Type B pancreatic cell (in vitro differentiated cells): ENCODE data around the gene TOMM5. TPM values are rescaled to one million over a fixed set of nuclear protein-coding genes. Genes with fewer than 3 reads are reported as not detected.

Experiments used
- DNase-seq: peaks from one replicate; pipeline ENCODE4 v3.0.0; 2021; ENCODE audit warnings: mixed read lengths; ENCODE audit not compliant: unreplicated experiment; ENCODE audit errors: extremely low spot score
- H3K27ac Mint-ChIP-seq: 2 replicates; pipeline ENCODE4 v1.8.0; 2021; ENCODE audit warnings: mild to moderate bottlenecking, mixed read lengths
- H3K27me3 Mint-ChIP-seq: 2 replicates; pipeline ENCODE4 v1.8.0; 2021; ENCODE audit warnings: mixed read lengths
- H3K36me3 Mint-ChIP-seq: 2 replicates; pipeline ENCODE4 v1.8.0; 2021; ENCODE audit warnings: mixed read lengths
- H3K4me1 Mint-ChIP-seq: one replicate; pipeline ENCODE4 v1.8.0; 2021; ENCODE audit warnings: mixed read lengths; ENCODE audit not compliant: unreplicated experiment
- H3K4me3 Mint-ChIP-seq: 2 replicates; pipeline ENCODE4 v1.8.0; 2021; ENCODE audit warnings: mild to moderate bottlenecking, mixed read lengths
- H3K9me3 Mint-ChIP-seq: 2 replicates; pipeline ENCODE4 v1.8.0; 2021; ENCODE audit warnings: mixed read lengths
- total RNA-seq: library from RNA; stranded (reverse); gene quantifications from 2 replicates; pipeline ENCODE4 v1.2.1, GENCODE V29; 2021; ENCODE audit warnings: low replicate concordance
- TF ChIP-seq, protein P1 (sequence below): fragments of 200-600 bp; sonication (generic); conservative IDR thresholded peaks from 2 replicates; pipeline ENCODE4 v1.5.0; 2021; ENCODE audit warnings: antibody characterized with exemption, mild to moderate bottlenecking

TOMM5 gene
- total RNA-seq, 1 donor from 2014 or later, result 144 TPM

DNA sequence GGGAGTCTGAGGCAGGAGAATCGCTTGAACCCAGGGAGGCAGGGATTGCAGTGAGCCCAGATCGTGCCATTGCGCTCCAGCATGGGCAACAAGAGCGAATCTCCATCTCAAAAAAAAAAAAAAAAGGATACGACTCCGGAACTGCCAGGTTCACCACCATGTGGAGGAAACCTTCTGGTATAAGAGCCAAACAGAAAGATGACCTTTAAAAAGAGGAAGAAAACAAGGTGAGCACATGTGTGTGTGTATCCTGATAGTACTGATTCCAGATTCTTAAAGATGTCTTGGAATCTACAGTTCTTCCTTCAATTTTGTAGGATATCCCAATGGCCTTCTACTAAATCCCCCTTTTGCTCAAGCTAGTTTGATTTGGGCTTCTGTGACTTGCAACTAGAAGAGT, 49.9 kb downstream of the TOMM5 start:
- DNase-seq, result no peak
- no peak overlapping the region for H3K27ac Mint-ChIP-seq

DNA sequence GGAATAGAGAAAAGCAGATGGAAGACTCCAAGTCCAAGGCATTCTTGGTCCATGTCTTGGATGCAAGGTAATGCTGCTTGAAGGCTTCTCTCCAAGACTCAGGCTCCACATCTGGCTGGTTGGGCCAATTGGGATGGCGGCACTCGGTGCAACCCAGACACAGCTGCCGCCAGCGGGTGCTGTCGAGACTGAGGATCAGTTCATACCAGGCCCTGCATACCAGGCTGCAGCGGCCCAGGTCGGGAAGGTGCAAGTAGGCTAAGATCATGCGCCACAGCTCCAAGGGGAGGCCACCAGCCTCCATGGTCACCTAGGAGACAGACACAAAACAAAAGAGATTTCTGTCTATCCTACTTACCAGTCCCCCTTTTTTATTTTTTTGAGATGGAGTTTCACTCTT, 50.9 kb downstream of the TOMM5 start:
- no peak overlapping the region for H3K4me3 Mint-ChIP-seq
- H3K4me1 Mint-ChIP-seq, result no peaks in the 10 kb centered on the region
- no peaks in the 10 kb centered on the region for H3K27me3 Mint-ChIP-seq
- H3K36me3 Mint-ChIP-seq, result peaks cover 4% of the 10 kb centered on the region
- no peak for DNase-seq
- TF ChIP-seq, protein P1, sequence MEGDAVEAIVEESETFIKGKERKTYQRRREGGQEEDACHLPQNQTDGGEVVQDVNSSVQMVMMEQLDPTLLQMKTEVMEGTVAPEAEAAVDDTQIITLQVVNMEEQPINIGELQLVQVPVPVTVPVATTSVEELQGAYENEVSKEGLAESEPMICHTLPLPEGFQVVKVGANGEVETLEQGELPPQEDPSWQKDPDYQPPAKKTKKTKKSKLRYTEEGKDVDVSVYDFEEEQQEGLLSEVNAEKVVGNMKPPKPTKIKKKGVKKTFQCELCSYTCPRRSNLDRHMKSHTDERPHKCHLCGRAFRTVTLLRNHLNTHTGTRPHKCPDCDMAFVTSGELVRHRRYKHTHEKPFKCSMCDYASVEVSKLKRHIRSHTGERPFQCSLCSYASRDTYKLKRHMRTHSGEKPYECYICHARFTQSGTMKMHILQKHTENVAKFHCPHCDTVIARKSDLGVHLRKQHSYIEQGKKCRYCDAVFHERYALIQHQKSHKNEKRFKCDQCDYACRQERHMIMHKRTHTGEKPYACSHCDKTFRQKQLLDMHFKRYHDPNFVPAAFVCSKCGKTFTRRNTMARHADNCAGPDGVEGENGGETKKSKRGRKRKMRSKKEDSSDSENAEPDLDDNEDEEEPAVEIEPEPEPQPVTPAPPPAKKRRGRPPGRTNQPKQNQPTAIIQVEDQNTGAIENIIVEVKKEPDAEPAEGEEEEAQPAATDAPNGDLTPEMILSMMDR, result no peak
- H3K9me3 Mint-ChIP-seq, result no peaks in the 10 kb centered on the region
- no peak overlapping the region for H3K27ac Mint-ChIP-seq

More for the DNA sequence above, 49.9 kb downstream of the TOMM5 start:
- H3K4me3 Mint-ChIP-seq, result no peak overlapping the region
- TF ChIP-seq, protein P1, result no peak
- H3K4me1 Mint-ChIP-seq, result no peaks in the 10 kb centered on the region
- peaks cover 4% of the 10 kb centered on the region for H3K36me3 Mint-ChIP-seq
- no peaks in the 10 kb centered on the region for H3K9me3 Mint-ChIP-seq
- no peaks in the 10 kb centered on the region for H3K27me3 Mint-ChIP-seq

DNA sequence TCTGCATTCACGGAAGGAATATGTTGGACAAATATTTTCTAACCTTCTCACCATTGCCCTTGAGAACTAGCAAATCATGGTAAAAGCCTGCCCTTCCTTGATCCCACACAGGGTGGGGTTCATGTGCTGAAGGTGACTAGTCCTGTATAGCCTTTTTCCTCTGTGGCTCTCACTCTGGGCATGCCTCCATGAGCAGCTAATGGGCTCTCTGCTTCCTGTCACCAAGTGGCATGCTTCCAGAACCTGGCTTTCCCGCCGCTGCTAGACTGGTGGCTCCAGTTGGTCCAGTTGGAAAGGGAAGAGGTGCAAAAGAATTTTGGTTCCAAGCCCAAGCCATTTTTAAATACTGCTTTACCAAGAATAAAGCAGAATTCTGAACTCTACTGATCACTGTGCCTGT, 51.8 kb downstream of the TOMM5 start:
- Mint-ChIP-seq H3K4me1 (no peaks in the 10 kb centered on the region), H3K36me3 (peaks cover 4% of the 10 kb centered on the region), H3K9me3 (no peaks in the 10 kb centered on the region), H3K4me3 (no peak overlapping the region), H3K27ac (no peak overlapping the region), H3K27me3 (no peaks in the 10 kb centered on the region)
- TF ChIP-seq, protein P1, result no peak
- no peak for DNase-seq

DNA sequence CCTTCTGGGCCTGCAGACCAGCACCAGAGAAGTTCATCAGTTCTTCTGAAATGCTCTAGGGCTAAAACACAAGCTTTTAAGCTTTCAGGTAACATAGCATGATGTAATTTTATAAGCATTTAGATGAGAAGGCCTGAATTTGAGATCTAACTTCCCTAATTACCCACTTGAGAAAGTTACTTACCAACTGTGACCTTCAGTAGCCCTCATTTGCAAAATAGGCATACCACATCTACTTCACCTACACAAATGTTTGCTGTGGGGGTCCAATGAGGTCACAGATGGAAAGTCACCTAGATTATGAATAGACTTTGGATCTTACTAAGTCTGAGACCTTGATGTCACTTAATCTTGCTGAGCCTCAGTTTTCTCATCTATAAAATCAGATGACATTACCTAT, 52.8 kb downstream of the TOMM5 start:
- Mint-ChIP-seq H3K27me3 (no peaks in the 10 kb centered on the region), H3K9me3 (no peaks in the 10 kb centered on the region), H3K4me1 (no peaks in the 10 kb centered on the region), H3K36me3 (peaks cover 4% of the 10 kb centered on the region), H3K27ac (no peak overlapping the region), H3K4me3 (no peak overlapping the region)
- TF ChIP-seq, protein P1, result no peak
- no peak for DNase-seq

Other genes starting within 250 kb of the TOMM5 start
- 81.6 and 109 TPM in 2 replicates for gene GRHPR, start 169.9 kb downstream of the TOMM5 start, total RNA-seq
- 22.6 and 25.9 TPM in 2 replicates for gene ZBTB5, start 127.1 kb downstream of the TOMM5 start, total RNA-seq
- 16.3 and 26.9 TPM in 2 replicates for gene POLR1E, start 106.6 kb downstream of the TOMM5 start, total RNA-seq
- 10.5 and 18.5 TPM in 2 replicates for gene FBXO10, start 16.2 kb downstream of the TOMM5 start, total RNA-seq
- 0.36 and 0.82 TPM in 2 replicates for gene FRMPD1, start 58.4 kb upstream of the TOMM5 start, total RNA-seq
- 8.8 and 9.1 TPM in 2 replicates for gene TRMT10B, start 161.2 kb upstream of the TOMM5 start, total RNA-seq
- 33.9 and 61.9 TPM in 2 replicates for gene EXOSC3, start 192.5 kb upstream of the TOMM5 start, total RNA-seq
- gene DCAF10, start 208.2 kb upstream of the TOMM5 start, total RNA-seq, result 30.2 and 31.2 TPM in 2 replicates